H9 (cell line): ENCODE measurements around the gene HMGN4. TPM values are rescaled to one million over a fixed set of nuclear protein-coding genes. Genes with fewer than 3 reads are reported as not detected.

Experiments used
- DNase-seq: peaks from one replicate; pipeline ENCODE4 v3.0.0-alpha.2; 2017
- H2AFZ ChIP-seq: one replicate; pipeline ENCODE4 v1.6.1; 2013; ENCODE audit warnings: mild to moderate bottlenecking, low read length, control low read depth, moderate library complexity
- H2AK5ac ChIP-seq: 2 replicates; pipeline ENCODE4 v1.6.1; 2013; ENCODE audit warnings: low read length, control low read depth, mixed read lengths; ENCODE audit not compliant: insufficient read length
- H2BK120ac ChIP-seq: one replicate; pipeline ENCODE4 v1.6.1; 2013; ENCODE audit warnings: low read depth, mild to moderate bottlenecking, low read length, control low read depth, inconsistent platforms; ENCODE audit not compliant: poor library complexity, severe bottlenecking
- H2BK12ac ChIP-seq: 2 replicates; pipeline ENCODE4 v1.6.1; 2013; ENCODE audit warnings: low read length, control low read depth, mixed read lengths, low read depth; ENCODE audit not compliant: insufficient read length
- H2BK15ac ChIP-seq: 2 replicates; pipeline ENCODE4 v1.6.1; 2013; ENCODE audit warnings: low read depth, low read length, control low read depth
- H2BK20ac ChIP-seq: one replicate; pipeline ENCODE4 v1.6.1; 2013; ENCODE audit warnings: low read depth, mild to moderate bottlenecking, low read length, control low read depth, inconsistent platforms; ENCODE audit not compliant: poor library complexity, severe bottlenecking
- H2BK5ac ChIP-seq: 2 replicates; pipeline ENCODE4 v1.6.1; 2013; ENCODE audit warnings: low read length, control low read depth, mixed read lengths; ENCODE audit not compliant: insufficient read length
- H3K14ac ChIP-seq: 2 replicates; pipeline ENCODE4 v1.6.1; 2013; ENCODE audit warnings: low read length, control low read depth; ENCODE audit not compliant: insufficient read depth
- H3K18ac ChIP-seq: 2 replicates; pipeline ENCODE4 v1.6.1; 2013; ENCODE audit warnings: low read depth, mild to moderate bottlenecking, mixed read lengths, low read length, control low read depth; ENCODE audit not compliant: insufficient read length
- H3K23ac ChIP-seq: 2 replicates; pipeline ENCODE4 v1.6.1; 2013; ENCODE audit warnings: low read length, control low read depth, mixed read lengths, low read depth; ENCODE audit not compliant: insufficient read length
- H3K23me2 ChIP-seq: 2 replicates; pipeline ENCODE4 v1.6.1; 2013; ENCODE audit warnings: low read depth, mild to moderate bottlenecking, mixed read lengths, low read length, control low read depth; ENCODE audit not compliant: insufficient read length, poor library complexity, severe bottlenecking
- H3K27ac ChIP-seq: 2 replicates; pipeline ENCODE4 v1.5.1; 2013; ENCODE audit warnings: low read length, control low read depth, mixed read lengths, low read depth; ENCODE audit not compliant: insufficient read length
- H3K27me3 ChIP-seq: 2 replicates; pipeline ENCODE4 v1.6.1; 2013; ENCODE audit warnings: low read length, control low read depth, inconsistent platforms; ENCODE audit not compliant: insufficient read depth
- H3K4ac ChIP-seq: 2 replicates; pipeline ENCODE4 v1.6.1; 2013; ENCODE audit warnings: low read depth, mild to moderate bottlenecking, control low read depth, inconsistent platforms, low read length, moderate library complexity
- H3K4me1 ChIP-seq: 2 replicates; pipeline ENCODE4 v1.6.1; 2013; ENCODE audit warnings: low read length, control low read depth, inconsistent platforms; ENCODE audit not compliant: insufficient read depth
- H3K4me2 ChIP-seq: 2 replicates; pipeline ENCODE4 v1.6.1; 2013; ENCODE audit warnings: low read length, control low read depth, mixed read lengths; ENCODE audit not compliant: insufficient read length, insufficient read depth
- H3K56ac ChIP-seq: 2 replicates; pipeline ENCODE4 v1.6.1; 2013; ENCODE audit warnings: low read depth, mild to moderate bottlenecking, mixed read lengths, low read length, control low read depth; ENCODE audit not compliant: insufficient read length
- H3K79me1 ChIP-seq: 2 replicates; pipeline ENCODE4 v1.6.1; 2013; ENCODE audit warnings: low read depth, mild to moderate bottlenecking, moderate library complexity, low read length, control low read depth, inconsistent platforms; ENCODE audit not compliant: insufficient read depth, poor library complexity, severe bottlenecking
- H3K79me2 ChIP-seq: 2 replicates; pipeline ENCODE4 v1.6.1; 2013; ENCODE audit warnings: low read length, control low read depth, inconsistent platforms; ENCODE audit not compliant: insufficient read depth
- H3K9ac ChIP-seq: 2 replicates; pipeline ENCODE4 v1.6.1; 2013; ENCODE audit warnings: low read length, control low read depth, mixed read lengths; ENCODE audit not compliant: insufficient read length; ENCODE audit errors: extremely low read depth
- H3K9me3 ChIP-seq: one replicate; pipeline ENCODE4 v1.6.1; 2013; ENCODE audit warnings: low read depth, low read length, inconsistent platforms; ENCODE audit not compliant: control insufficient read depth
- H3T11ph ChIP-seq: one replicate; pipeline ENCODE4 v1.6.1; 2013; ENCODE audit warnings: mild to moderate bottlenecking, low read length, control low read depth, inconsistent platforms
- H4K20me1 ChIP-seq: one replicate; pipeline ENCODE4 v1.6.1; 2013; ENCODE audit not compliant: control insufficient read depth, insufficient read length, insufficient read depth
- H4K5ac ChIP-seq: 2 replicates; pipeline ENCODE4 v1.6.1; 2013; ENCODE audit warnings: low read depth, mild to moderate bottlenecking, mixed read lengths, low read length, control low read depth; ENCODE audit not compliant: insufficient read length
- H4K8ac ChIP-seq: replicated peaks from 2 replicates; pipeline ENCODE4 v1.6.1; 2013; ENCODE audit warnings: low read length, control low read depth, mixed read lengths, low read depth; ENCODE audit not compliant: insufficient read length
- H4K91ac ChIP-seq: 2 replicates; pipeline ENCODE4 v1.6.1; 2013; ENCODE audit warnings: low read depth, mild to moderate bottlenecking, moderate library complexity, mixed read lengths, low read length, control low read depth; ENCODE audit not compliant: insufficient read length
- H3K27ac Mint-ChIP-seq, 3 experiments: 2 replicates in 2 of 3; 3 replicates in 1 of 3; pipeline ENCODE4 v1.8.0; 2020 to 2021; ENCODE audit warnings: mixed read lengths in 3 of 3, mild to moderate bottlenecking in 1 of 3, moderate library complexity in 1 of 3
- H3K27me3 Mint-ChIP-seq: 2 replicates; pipeline ENCODE4 v1.8.0; 2021; ENCODE audit warnings: low read depth, mild to moderate bottlenecking, moderate library complexity, mixed read lengths
- H3K36me3 Mint-ChIP-seq, 3 experiments: 2 replicates in 2 of 3; 3 replicates in 1 of 3; pipeline ENCODE4 v1.8.0; 2020 to 2021; ENCODE audit warnings: low read depth in 3 of 3, mixed read lengths in 3 of 3; ENCODE audit not compliant: insufficient read depth in 1 of 3
- H3K4me1 Mint-ChIP-seq, 2 experiments: 2 replicates each; pipeline ENCODE4 v1.8.0; 2020; ENCODE audit warnings: mixed read lengths in 2 of 2
- H3K4me3 Mint-ChIP-seq, 2 experiments: 2 replicates in 1 of 2; 3 replicates in 1 of 2; pipeline ENCODE4 v1.8.0; 2020 to 2021; ENCODE audit warnings: mild to moderate bottlenecking in 2 of 2, mixed read lengths in 2 of 2, moderate library complexity in 1 of 2
- H3K9me3 Mint-ChIP-seq, 2 experiments: 2 replicates in 1 of 2; 3 replicates in 1 of 2; pipeline ENCODE4 v1.8.0; 2020; ENCODE audit warnings: mild to moderate bottlenecking in 2 of 2, mixed read lengths in 2 of 2, moderate library complexity in 1 of 2
- CTCF ChIP-seq: fragments of 200-600 bp; sonication (generic); conservative IDR thresholded peaks from 3 replicates; pipeline ENCODE4 v1.8.0; 2021; ENCODE audit warnings: antibody characterized with exemption, mild to moderate bottlenecking
- WGBS: extraction: QIAGEN DNeasy Blood & Tissue Kit; methylation state at CpG from one replicate; pipeline ENCODE4 v1.1.7; 2013; ENCODE audit warnings: missing lambda C conversion rate, low lambda C conversion rate, mixed read lengths; ENCODE audit not compliant: insufficient read length; ENCODE audit errors: extremely low coverage; 5-methylcytosine and 5-hydroxymethylcytosine counted together
- total RNA-seq: library from RNA; stranded (reverse); gene quantifications from 2 replicates; pipeline ENCODE4 v1.2.1, GENCODE V29; 2021

Gene HMGN4
- total RNA-seq, 1 experiment from 2014 or later: 50.4 TPM

GRCh38 chr6:26536571-26537159, 1.5 kb upstream of the HMGN4 start:
- Histone ChIP-seq H2AK5ac (no peak overlapping the region), H3K56ac (no peak overlapping the region), H3K23ac (no peak overlapping the region), H3K79me2 (no peaks in the 10 kb centered on the region), H3K23me2 (peaks cover 6% of the 10 kb centered on the region), H2BK5ac (no peak overlapping the region), H3K27ac (peak overlapping the region; percentile 63), H3K79me1 (no peaks in the 10 kb centered on the region), H4K8ac (no peak overlapping the region), H4K20me1 (no peaks in the 10 kb centered on the region), H3K27me3 (no peaks in the 10 kb centered on the region), H4K91ac (no peak overlapping the region), H3K9me3 (no peaks in the 10 kb centered on the region), H2BK15ac (no peak overlapping the region), H3K14ac (no peak overlapping the region), H3T11ph (no peak overlapping the region), H2BK120ac (no peak overlapping the region), H2AFZ (peak overlapping the region; percentile 60), H2BK20ac (no peak overlapping the region), H3K4me2 (peak overlapping the region; percentile 85), H3K4ac (no peak overlapping the region), H3K9ac (peak overlapping the region; percentile 60), H3K4me1 (no peaks in the 10 kb centered on the region; the same call in 1 of the 2 replicates), H3K18ac (peak overlapping the region; percentile 77), H4K5ac (no peak overlapping the region), H2BK12ac (no peak overlapping the region)
- Mint-ChIP-seq H3K27me3 (peaks cover 13% of the 10 kb centered on the region), H3K27ac (peak overlapping the region; percentile 85 to 98 (median 88)), H3K4me1 (peaks cover 34 to 41% of the 10 kb centered on the region in 2 experiments), H3K36me3 (peaks cover 6 to 15% (median 12%) of the 10 kb centered on the region in 3 experiments), H3K9me3 (peaks cover 2 to 5% of the 10 kb centered on the region in 2 experiments; a peak in 2 of 5 replicates), H3K4me3 (peak overlapping the region; percentile 94 to 96)
- no peak for TF ChIP-seq CTCF
- peak; percentile 43 for DNase-seq
- no CpG with 5 or more reads among the region's 12 CpGs for WGBS
